HEK293 (cell line): Measurements from ENCODE around the gene METTL6.

ENCODE experiments used
- ZFP69B ChIP-seq: fragments of 450-650 bp; formaldehyde crosslinking; IDR thresholded peaks from 2 replicates; pipeline ENCODE4 v1.5.1; 2016; ENCODE audit warnings: missing biosample characterization, missing genetic modification characterization
- ZNF114 ChIP-seq: fragments of 450-650 bp; formaldehyde crosslinking; IDR thresholded peaks from 2 replicates; pipeline ENCODE4 v1.5.0; 2017; ENCODE audit warnings: missing biosample characterization, missing genetic modification characterization
- ZNF324 ChIP-seq: fragments of 450-650 bp; formaldehyde crosslinking; IDR thresholded peaks from 2 replicates; pipeline ENCODE4 v1.5.1; 2016; ENCODE audit warnings: missing biosample characterization, missing genetic modification characterization
- TF ChIP-seq, protein P1 (sequence below): fragments of 450-650 bp; formaldehyde crosslinking; IDR thresholded peaks from 2 replicates; pipeline ENCODE4 v1.5.1; 2016; ENCODE audit warnings: missing biosample characterization, missing genetic modification characterization, low read depth
- TF ChIP-seq, protein P2 (sequence below): fragments of 450-650 bp; formaldehyde crosslinking; IDR thresholded peaks from 2 replicates; pipeline ENCODE4 v1.5.1; 2016; ENCODE audit warnings: missing biosample characterization, missing genetic modification characterization
- TF ChIP-seq, protein P3 (sequence below): fragments of 450-650 bp; IDR thresholded peaks from 2 replicates; pipeline ENCODE4 v1.5.1; 2018; ENCODE audit warnings: missing biosample characterization, mild to moderate bottlenecking, missing genetic modification characterization

DNA sequence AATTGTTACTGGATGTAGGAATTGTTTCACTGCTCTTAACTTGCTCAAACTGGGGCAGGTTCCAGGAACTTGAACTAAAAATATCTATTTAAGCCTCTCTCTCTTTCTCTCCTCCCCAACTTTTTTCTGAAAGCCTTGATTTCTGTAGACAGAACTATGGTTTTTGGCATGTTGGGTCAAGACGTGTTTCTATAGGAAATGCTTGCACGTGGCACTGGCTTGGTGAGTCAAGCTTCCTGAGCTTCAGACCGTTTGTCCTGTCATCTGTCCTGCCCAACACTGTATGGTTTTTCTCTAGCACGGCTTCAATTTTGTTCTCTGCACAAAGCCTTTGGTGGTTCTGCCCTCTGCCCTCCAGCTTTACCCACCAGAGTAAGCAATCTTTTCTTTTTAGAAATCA is 13.5 kb upstream of the METTL6 start:
- TF ChIP-seq, protein P1, sequence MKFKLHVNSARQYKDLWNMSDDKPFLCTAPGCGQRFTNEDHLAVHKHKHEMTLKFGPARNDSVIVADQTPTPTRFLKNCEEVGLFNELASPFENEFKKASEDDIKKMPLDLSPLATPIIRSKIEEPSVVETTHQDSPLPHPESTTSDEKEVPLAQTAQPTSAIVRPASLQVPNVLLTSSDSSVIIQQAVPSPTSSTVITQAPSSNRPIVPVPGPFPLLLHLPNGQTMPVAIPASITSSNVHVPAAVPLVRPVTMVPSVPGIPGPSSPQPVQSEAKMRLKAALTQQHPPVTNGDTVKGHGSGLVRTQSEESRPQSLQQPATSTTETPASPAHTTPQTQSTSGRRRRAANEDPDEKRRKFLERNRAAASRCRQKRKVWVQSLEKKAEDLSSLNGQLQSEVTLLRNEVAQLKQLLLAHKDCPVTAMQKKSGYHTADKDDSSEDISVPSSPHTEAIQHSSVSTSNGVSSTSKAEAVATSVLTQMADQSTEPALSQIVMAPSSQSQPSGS, result no peak
- TF ChIP-seq, protein P2, sequence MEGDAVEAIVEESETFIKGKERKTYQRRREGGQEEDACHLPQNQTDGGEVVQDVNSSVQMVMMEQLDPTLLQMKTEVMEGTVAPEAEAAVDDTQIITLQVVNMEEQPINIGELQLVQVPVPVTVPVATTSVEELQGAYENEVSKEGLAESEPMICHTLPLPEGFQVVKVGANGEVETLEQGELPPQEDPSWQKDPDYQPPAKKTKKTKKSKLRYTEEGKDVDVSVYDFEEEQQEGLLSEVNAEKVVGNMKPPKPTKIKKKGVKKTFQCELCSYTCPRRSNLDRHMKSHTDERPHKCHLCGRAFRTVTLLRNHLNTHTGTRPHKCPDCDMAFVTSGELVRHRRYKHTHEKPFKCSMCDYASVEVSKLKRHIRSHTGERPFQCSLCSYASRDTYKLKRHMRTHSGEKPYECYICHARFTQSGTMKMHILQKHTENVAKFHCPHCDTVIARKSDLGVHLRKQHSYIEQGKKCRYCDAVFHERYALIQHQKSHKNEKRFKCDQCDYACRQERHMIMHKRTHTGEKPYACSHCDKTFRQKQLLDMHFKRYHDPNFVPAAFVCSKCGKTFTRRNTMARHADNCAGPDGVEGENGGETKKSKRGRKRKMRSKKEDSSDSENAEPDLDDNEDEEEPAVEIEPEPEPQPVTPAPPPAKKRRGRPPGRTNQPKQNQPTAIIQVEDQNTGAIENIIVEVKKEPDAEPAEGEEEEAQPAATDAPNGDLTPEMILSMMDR, result no peak
- TF ChIP-seq ZNF114, result no peak
- TF ChIP-seq, protein P3, sequence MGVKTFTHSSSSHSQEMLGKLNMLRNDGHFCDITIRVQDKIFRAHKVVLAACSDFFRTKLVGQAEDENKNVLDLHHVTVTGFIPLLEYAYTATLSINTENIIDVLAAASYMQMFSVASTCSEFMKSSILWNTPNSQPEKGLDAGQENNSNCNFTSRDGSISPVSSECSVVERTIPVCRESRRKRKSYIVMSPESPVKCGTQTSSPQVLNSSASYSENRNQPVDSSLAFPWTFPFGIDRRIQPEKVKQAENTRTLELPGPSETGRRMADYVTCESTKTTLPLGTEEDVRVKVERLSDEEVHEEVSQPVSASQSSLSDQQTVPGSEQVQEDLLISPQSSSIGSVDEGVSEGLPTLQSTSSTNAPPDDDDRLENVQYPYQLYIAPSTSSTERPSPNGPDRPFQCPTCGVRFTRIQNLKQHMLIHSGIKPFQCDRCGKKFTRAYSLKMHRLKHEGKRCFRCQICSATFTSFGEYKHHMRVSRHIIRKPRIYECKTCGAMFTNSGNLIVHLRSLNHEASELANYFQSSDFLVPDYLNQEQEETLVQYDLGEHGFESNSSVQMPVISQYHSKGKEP (tag by site-specific recombination), result no peak
- TF ChIP-seq ZFP69B (tag by site-specific recombination), result no peak
- TF ChIP-seq ZNF324 (tag by site-specific recombination), result no peak
